IMR-90 (cell line): ENCODE data around the gene TFAM. TPM values are rescaled to one million over a fixed set of nuclear protein-coding genes. Genes with fewer than 3 reads are reported as not detected.

Experiments used
- ATAC-seq: fragments of 200-7000 bp; cut with Tn5 transposase; 2 replicates; pipeline ENCODE4 v1.9.1; 2020; ENCODE audit warnings: low read depth, mild to moderate bottlenecking, moderate library complexity
- BruUV-seq: library from RNA; stranded (reverse); fragments of 400-500 nt; replicated peaks from 2 replicates; lab custom pipeline; 2021; lab: Mats Ljungman, UMichigan
- CTCF ChIA-PET: fragments of 300-600 bp; formaldehyde crosslinking; extraction: SDS; loops from one replicate; lab custom pipeline; 2021; ENCODE audit warnings: antibody characterized with exemption; lab: Yijun Ruan, JAX
- POLR2A ChIA-PET: fragments of 300-600 bp; sonication (Branson Sonifier 250); formaldehyde crosslinking; loops from one replicate; lab custom pipeline; 2022; ENCODE audit warnings: antibody characterized with exemption; ENCODE audit not compliant: unreplicated experiment; lab: Charles Lee
- DNase-seq: peaks from one replicate; pipeline ENCODE4 v3.0.0; 2013
- H2AFZ ChIP-seq: replicated peaks from 2 replicates; pipeline ENCODE3; 2013; ENCODE audit warnings: low read length, mild to moderate bottlenecking; ENCODE audit not compliant: poor library complexity
- H2AK5ac ChIP-seq: 2 replicates; pipeline ENCODE4 v1.6.1; 2013; ENCODE audit warnings: low read depth, low read length, inconsistent platforms
- H2AK9ac ChIP-seq: replicated peaks from 2 replicates; pipeline ENCODE3; 2013; ENCODE audit warnings: mild to moderate bottlenecking, low read depth, low read length, moderate library complexity; ENCODE audit not compliant: poor library complexity
- H2BK120ac ChIP-seq: 2 replicates; pipeline ENCODE4 v1.6.1; 2013; ENCODE audit warnings: low read depth, low read length, inconsistent platforms
- H2BK15ac ChIP-seq: 3 replicates; pipeline ENCODE4 v1.6.1; 2013; ENCODE audit warnings: low read depth, low read length, inconsistent platforms
- H2BK20ac ChIP-seq: 2 replicates; pipeline ENCODE4 v1.6.1; 2013; ENCODE audit warnings: low read depth, mild to moderate bottlenecking, inconsistent platforms, low read length, moderate library complexity
- H2BK5ac ChIP-seq: 2 replicates; pipeline ENCODE4 v1.6.1; 2013; ENCODE audit warnings: mild to moderate bottlenecking, low read depth, low read length, inconsistent platforms; ENCODE audit not compliant: poor library complexity, severe bottlenecking
- H3K14ac ChIP-seq: replicated peaks from 2 replicates; pipeline ENCODE4 v1.6.1; 2013; ENCODE audit warnings: low read depth, low read length, inconsistent platforms
- H3K18ac ChIP-seq: 2 replicates; pipeline ENCODE4 v1.6.1; 2013; ENCODE audit warnings: low read depth, low read length, control low read depth
- H3K23ac ChIP-seq: 2 replicates; pipeline ENCODE4 v1.6.1; 2013; ENCODE audit warnings: low read depth, low read length, inconsistent platforms
- H3K27ac ChIP-seq: 2 replicates; pipeline ENCODE4 v1.5.1; 2013; ENCODE audit warnings: mild to moderate bottlenecking, control low read depth, low read length; ENCODE audit not compliant: insufficient read depth
- H3K27me3 ChIP-seq: 2 replicates; pipeline ENCODE4 v1.6.1; 2013; ENCODE audit warnings: low read length; ENCODE audit not compliant: control insufficient read depth, insufficient read depth
- H3K36me3 ChIP-seq: 2 replicates; pipeline ENCODE4 v1.6.1; 2013; ENCODE audit warnings: low read length, mixed read lengths; ENCODE audit not compliant: control insufficient read depth, insufficient read depth
- H3K4ac ChIP-seq: 2 replicates; pipeline ENCODE4 v1.6.1; 2013; ENCODE audit warnings: low read depth, low read length, inconsistent platforms
- H3K4me1 ChIP-seq: 2 replicates; pipeline ENCODE4 v1.6.1; 2013; ENCODE audit warnings: low read length, mixed read lengths; ENCODE audit not compliant: control insufficient read depth, insufficient read depth
- H3K4me2 ChIP-seq: 2 replicates; pipeline ENCODE4 v1.6.1; 2013; ENCODE audit warnings: low read depth, mild to moderate bottlenecking, control low read depth, low read length, moderate library complexity
- H3K4me3 ChIP-seq: 2 replicates; pipeline ENCODE4 v1.5.1; 2013; ENCODE audit warnings: low read depth, mild to moderate bottlenecking, control low read depth, low read length, moderate library complexity; ENCODE audit not compliant: insufficient read depth
- H3K56ac ChIP-seq: 2 replicates; pipeline ENCODE4 v1.6.1; 2013; ENCODE audit warnings: low read length, inconsistent platforms; ENCODE audit not compliant: insufficient read depth; ENCODE audit errors: extremely low read depth
- H3K79me1 ChIP-seq, 2 experiments: 2 replicates each; pipeline ENCODE4 v1.6.1; 2013; ENCODE audit warnings: low read length in 2 of 2, inconsistent platforms in 1 of 2, low read depth in 1 of 2
- H3K9ac ChIP-seq: 2 replicates; pipeline ENCODE4 v1.6.1; 2013; ENCODE audit warnings: low read depth, low read length, control low read depth
- H3K9me1 ChIP-seq: 2 replicates; pipeline ENCODE4 v1.6.1; 2013; ENCODE audit warnings: low read length, inconsistent platforms; ENCODE audit not compliant: insufficient read depth
- H3K9me3 ChIP-seq: 2 replicates; pipeline ENCODE4 v1.6.1; 2013; ENCODE audit warnings: low read length; ENCODE audit not compliant: control insufficient read depth, insufficient read depth
- H4K20me1 ChIP-seq: 2 replicates; pipeline ENCODE4 v1.6.1; 2013; ENCODE audit warnings: low read length, inconsistent platforms; ENCODE audit not compliant: insufficient read depth
- H4K5ac ChIP-seq: 2 replicates; pipeline ENCODE4 v1.6.1; 2013; ENCODE audit warnings: mild to moderate bottlenecking, low read depth, low read length, control low read depth
- H4K8ac ChIP-seq, 2 experiments: 2 replicates each; pipeline ENCODE4 v1.6.1; 2013; ENCODE audit warnings: low read depth in 2 of 2, low read length in 2 of 2, control low read depth in 1 of 2, inconsistent platforms in 1 of 2
- H4K91ac ChIP-seq: 2 replicates; pipeline ENCODE4 v1.6.1; 2013; ENCODE audit warnings: low read depth, low read length, inconsistent platforms; ENCODE audit not compliant: insufficient read depth
- BHLHE40 ChIP-seq: fragments of 150-350 bp; IDR thresholded peaks from 2 replicates; pipeline ENCODE4 v1.6.1; 2016; ENCODE audit warnings: mild to moderate bottlenecking, low read depth, low read length
- CHD1 ChIP-seq: IDR thresholded peaks from 2 replicates; pipeline ENCODE4 v1.6.1; 2012; ENCODE audit warnings: low read depth, low read length, improper control_type of control experiment
- CTCF ChIP-seq: conservative IDR thresholded peaks from 2 replicates; pipeline ENCODE4 v1.5.1; 2012; ENCODE audit warnings: mild to moderate bottlenecking, low read depth, low read length, improper control_type of control experiment
- ELK1 ChIP-seq: fragments of 150-350 bp; IDR thresholded peaks from 2 replicates; pipeline ENCODE4 v1.6.1; 2016; ENCODE audit warnings: low read depth, mild to moderate bottlenecking, low read length, moderate library complexity, borderline replicate concordance
- FOS ChIP-seq: fragments of 150-350 bp; IDR thresholded peaks from 2 replicates; pipeline ENCODE4 v1.6.1; 2016; ENCODE audit warnings: low read depth, low read length
- MAFK ChIP-seq: IDR thresholded peaks from 2 replicates; pipeline ENCODE4 v1.6.1; 2012; ENCODE audit warnings: low read depth, low read length, improper control_type of control experiment
- MXI1 ChIP-seq: IDR thresholded peaks from 2 replicates; pipeline ENCODE4 v1.6.1; 2012; ENCODE audit warnings: low read depth, mild to moderate bottlenecking, low read length, moderate library complexity, borderline replicate concordance
- RAD21 ChIP-seq: IDR thresholded peaks from 2 replicates; pipeline ENCODE4 v1.6.1; 2012; ENCODE audit warnings: low read length, improper control_type of control experiment
- RCOR1 ChIP-seq: IDR thresholded peaks from 2 replicates; pipeline ENCODE4 v1.6.1; 2012; ENCODE audit warnings: mild to moderate bottlenecking, low read length, improper control_type of control experiment; ENCODE audit not compliant: insufficient replicate concordance
- RFX5 ChIP-seq: IDR thresholded peaks from 2 replicates; pipeline ENCODE4 v1.8.0; 2012; ENCODE audit warnings: low read depth, mild to moderate bottlenecking, low read length, moderate library complexity
- SMC3 ChIP-seq: fragments of 150-350 bp; IDR thresholded peaks from 2 replicates; pipeline ENCODE4 v1.6.1; 2016; ENCODE audit warnings: low read depth, mild to moderate bottlenecking, antibody characterized with exemption, low read length, moderate library complexity
- USF2 ChIP-seq: fragments of 150-350 bp; IDR thresholded peaks from 2 replicates; pipeline ENCODE4 v1.6.1; 2017; ENCODE audit warnings: mild to moderate bottlenecking, antibody characterized with exemption, low read length, low read depth
- WGBS, 2 experiments: methylation state at CpG; one replicate each; pipeline versions ENCODE4 v1.1.5 to v1.1.7; 2013; ENCODE audit warnings: missing lambda C conversion rate in 2 of 2; ENCODE audit not compliant: insufficient read length in 1 of 2; ENCODE audit errors: extremely low coverage in 2 of 2; 5-methylcytosine and 5-hydroxymethylcytosine counted together
- dilution Hi-C: fragments of 300-500 bp; cut with HindIII; formaldehyde crosslinking; loops from one replicate; pipeline ENCODE4 v1.14.3; 2018; ENCODE audit warnings: low sequenced_read_pairs; ENCODE audit not compliant: unreplicated experiment
- in situ Hi-C: fragments of 300-500 bp; cut with MboI; formaldehyde crosslinking; loops from 3 replicates; pipeline ENCODE4 v1.14.3; 2019; ENCODE audit warnings: low sequenced_read_pairs, inconsistent platforms, mixed read lengths
- intact Hi-C: fragments of 100-400 bp; cut with micrococcal nuclease; formaldehyde crosslinking; loops from 2 replicates; pipeline ENCODE4 v1.10.0; 2022
- polyA plus RNA-seq, 3 experiments: library from polyadenylated mRNA; depleted of rRNA; stranded (reverse); fragments of >200 nt; gene quantifications; 2 replicates each; pipeline ENCODE4 v1.2.3, GENCODE V29; 2012; ENCODE audit warnings: low replicate concordance in 1 of 3
- total RNA-seq: library from RNA; depleted of rRNA; stranded (reverse); fragments of >200 nt; gene quantifications from 2 replicates; pipeline ENCODE4 v1.2.3, GENCODE V29; 2012

TFAM gene
- total and polyA plus RNA-seq, 2 of the 4 experiments (the other 2 are of a cell fraction), result 7.6 to 16.7 TPM

- Histone ChIP-seq H3K27ac (no peak overlapping the region), H3K18ac (no peak overlapping the region), H3K9me1 (no peaks in the 10 kb centered on the region), H3K14ac (no peak overlapping the region), H3K27me3 (no peaks in the 10 kb centered on the region), H3K36me3 (no peaks in the 10 kb centered on the region), H2AK9ac (no peak overlapping the region), H3K23ac (no peak overlapping the region), H4K5ac (no peak overlapping the region), H3K4me1 (0 out of 2 replicates have a peak, but pooled peaks cover 1% of the 10 kb centered on the region), H2AK5ac (no peak overlapping the region), H3K9me3 (no peaks in the 10 kb centered on the region), H4K8ac (no peak overlapping the region), H4K20me1 (peaks cover 4% of the 10 kb centered on the region; the same call in 1 of the 2 replicates), H3K4ac (no peak overlapping the region), H2BK120ac (no peak overlapping the region), H2BK5ac (no peak overlapping the region), H3K79me1 (peaks cover 4 to 17% of the 10 kb centered on the region in 2 experiments; a peak in 3 of 4 replicates), H3K9ac (no peak overlapping the region), H2AFZ (no peak overlapping the region), H2BK15ac (no peak overlapping the region), H4K91ac (no peak overlapping the region), H3K4me2 (no peak overlapping the region), H3K4me3 (no peak overlapping the region), H2BK20ac (no peak overlapping the region), H3K56ac (no peak overlapping the region)
- BruUV-seq, result no TSS peak
- TF ChIP-seq BHLHE40, result no peak
- no peak for TF ChIP-seq RFX5
- TF ChIP-seq FOS, result no peak
- TF ChIP-seq SMC3, result no peak
- no peak for TF ChIP-seq ELK1
- no peak for TF ChIP-seq CTCF
- TF ChIP-seq MXI1, result no peak
- TF ChIP-seq MAFK, result no peak
- no peak for TF ChIP-seq CHD1
- no peak for TF ChIP-seq RAD21
- no peak for TF ChIP-seq RCOR1
- no peak for TF ChIP-seq USF2
- ChIA-PET POLR2A (no interaction called here), CTCF (no interaction called here)
- dilution Hi-C loops, result no loop called here
- in situ Hi-C loops, result no loop called here
- DNase-seq (no peak), ATAC-seq (no peak)
- intact Hi-C loops, result no loop called here
- WGBS, 2 experiments, result 80% methylated on average over 1 of the region's 9 CpGs; no CpG with 5 or more reads in 1 of the 2 experiments
These were observed 24.7 kb upstream of the TFAM start for GRCh38 chr10:58360412-58361004.
